ENCODE results near the gene SH2D6.

- TF ChIP-seq CTCF (IDR thresholded peaks at IDR 0.05) = no peak
- no peak for TF ChIP-seq ZFX (IDR thresholded peaks at IDR 0.05; ENCODE audit: borderline replicate concordance)
These were observed 49.6 kb upstream of the SH2D6 start for GRCh38 chr2:85368921-85369320.

Data from 22Rv1 (cell line).